Measurements from ENCODE around the gene B3GALT6. TPM values are rescaled to one million over a fixed set of nuclear protein-coding genes. Genes with fewer than 3 reads are reported as not detected.

B3GALT6 gene
- total RNA-seq, 2 donors from 2014 or later, result 11.3 to 16.0 TPM

- intact Hi-C loops (cut with DNase I), result no loop called here
- no peak for ATAC-seq
- DNase-seq, result no peak
These were observed 40.5 kb downstream of the B3GALT6 start for GRCh38 chr1:1272341-1273208.

GRCh38 chr1:1273209-1273511 is 41.1 kb downstream of the B3GALT6 start:
- no peak for DNase-seq
- peak in 1 of 2 donors; percentile 0 for ATAC-seq
- intact Hi-C loops (cut with DNase I), result no loop called here

GRCh38 chr1:1273512-1274298 is 41.7 kb downstream of the B3GALT6 start, which contains the start of gene UBE2J2:
UBE2J2 (minus strand) TSS chr1:1273854; CDS start chr1:1267992, 5,862 bp downstream.
- peak; percentile 97 for ATAC-seq

GRCh38 chr1:1274299-1274930 is 42.4 kb downstream of the B3GALT6 start:
- intact Hi-C loops (cut with DNase I), result no loop called here
- peak; percentile 1 to 3 for ATAC-seq
- DNase-seq, result no peak

More at GRCh38 chr1:1273512-1274298, 41.7 kb downstream of the B3GALT6 start, which contains the start of gene UBE2J2:
- intact Hi-C loops (cut with DNase I), result no loop called here
- peak; percentile 96 for DNase-seq

GRCh38 chr1:1274931-1275431 is 42.9 kb downstream of the B3GALT6 start:
- intact Hi-C loops (cut with DNase I), result no loop called here
- DNase-seq, result no peak
- ATAC-seq, result no peak

GRCh38 chr1:1275836-1276235 is 43.8 kb downstream of the B3GALT6 start:
- ATAC-seq, result no peak

GRCh38 chr1:1278620-1279019 is 46.6 kb downstream of the B3GALT6 start:
- intact Hi-C loops (cut with DNase I), result no loop called here
- ATAC-seq (no peak), DNase-seq (no peak)

More at GRCh38 chr1:1275836-1276235, 43.8 kb downstream of the B3GALT6 start:
- no peak for DNase-seq
- intact Hi-C loops (cut with DNase I), result no loop called here

GRCh38 chr1:1279028-1279427 is 47.0 kb downstream of the B3GALT6 start:
- no peak for DNase-seq

GRCh38 chr1:1280782-1281481 is 48.9 kb downstream of the B3GALT6 start:
- peak in 1 of 2 donors; percentile 4 for ATAC-seq
- intact Hi-C loops (cut with DNase I), result no loop called here
- DNase-seq, result no peak

More at GRCh38 chr1:1279028-1279427, 47.0 kb downstream of the B3GALT6 start:
- no peak for ATAC-seq
- intact Hi-C loops (cut with DNase I), result no loop called here

- intact Hi-C loops (cut with DNase I), result no loop called here
- DNase-seq (peak; percentile 68), ATAC-seq (peak; percentile 70 to 78)
These were observed 49.7 kb downstream of the B3GALT6 start for GRCh38 chr1:1281533-1282321.

GRCh38 chr1:1282998-1283397 is 51.0 kb downstream of the B3GALT6 start:
- intact Hi-C loops (cut with DNase I), result no loop called here
- DNase-seq, result no peak
- no peak for ATAC-seq

- intact Hi-C loops (cut with DNase I), result no loop called here
- DNase-seq (no peak), ATAC-seq (no peak)
These were observed 51.8 kb downstream of the B3GALT6 start for GRCh38 chr1:1283821-1284220.

Other genes with a start within 250 kb of the B3GALT6 start
- 10 to 100 TPM; 42.1 to 68.3 TPM for gene HES4, start 232.1 kb upstream of the B3GALT6 start, total RNA-seq
- 10 to 100 TPM; 13.4 to 42.3 TPM for gene ISG15, start 218.7 kb upstream of the B3GALT6 start, total RNA-seq
- gene AGRN, start 212.1 kb upstream of the B3GALT6 start, total RNA-seq, result 10 to 100 TPM; 14.8 to 25.7 TPM
- not detected for gene RNF223, start 157.9 kb upstream of the B3GALT6 start, total RNA-seq
- 1 to 10 TPM; 5.3 to 6.1 TPM for gene C1orf159, start 116.1 kb upstream of the B3GALT6 start, total RNA-seq
- not detected for gene TTLL10, start 58.4 kb upstream of the B3GALT6 start, total RNA-seq
- gene TNFRSF18, start 25.6 kb upstream of the B3GALT6 start, total RNA-seq, result under 1 TPM in 1 of 2 donors, not detected in 1; 0.44 TPM
- gene TNFRSF4, start 18.1 kb upstream of the B3GALT6 start, total RNA-seq, result 1 to 10 TPM; 1.2 to 1.6 TPM
- 100 to 1,000 TPM; 132 to 173 TPM for gene SDF4, start 236 bp upstream of the B3GALT6 start, total RNA-seq
- 1 to 10 TPM in 1 of 2 donors, not detected in 1; 1.5 TPM for gene C1QTNF12, start 14.5 kb downstream of the B3GALT6 start, total RNA-seq
- gene UBE2J2, start 41.6 kb downstream of the B3GALT6 start, total RNA-seq, result 10 to 100 TPM; 35.9 to 41.5 TPM
- 1 to 10 TPM; 3.5 to 4.1 TPM for gene SCNN1D, start 48.2 kb downstream of the B3GALT6 start, total RNA-seq
- gene ACAP3, start 75.7 kb downstream of the B3GALT6 start, total RNA-seq, result 10 to 100 TPM; 36.2 to 46.7 TPM
- 10 to 100 TPM; 11.4 to 12.2 TPM for gene PUSL1, start 76.4 kb downstream of the B3GALT6 start, total RNA-seq
- 10 to 100 TPM; 48.5 to 60.0 TPM for gene INTS11, start 92.4 kb downstream of the B3GALT6 start, total RNA-seq
- 10 to 100 TPM; 31.8 to 32.5 TPM for gene CPTP, start 92.6 kb downstream of the B3GALT6 start, total RNA-seq
- gene TAS1R3, start 99.0 kb downstream of the B3GALT6 start, total RNA-seq, result under 1 TPM; 0.44 to 0.65 TPM
- 10 to 100 TPM; 63.5 to 69.2 TPM for gene DVL1, start 117.2 kb downstream of the B3GALT6 start, total RNA-seq
- 10 to 100 TPM; 38.3 to 44.3 TPM for gene MXRA8, start 126.3 kb downstream of the B3GALT6 start, total RNA-seq
- 100 to 1,000 TPM; 184 to 199 TPM for gene AURKAIP1, start 143.0 kb downstream of the B3GALT6 start, total RNA-seq
- 10 to 100 TPM; 56.0 to 89.0 TPM for gene CCNL2, start 167.1 kb downstream of the B3GALT6 start, total RNA-seq
- 100 to 1,000 TPM; 112 to 134 TPM for gene MRPL20, start 175.1 kb downstream of the B3GALT6 start, total RNA-seq
- gene ANKRD65, start 189.0 kb downstream of the B3GALT6 start, total RNA-seq, result 1 to 10 TPM; 2.2 to 3.0 TPM
- gene VWA1, start 203.5 kb downstream of the B3GALT6 start, total RNA-seq, result 10 to 100 TPM; 24.9 to 66.4 TPM
- 1 to 10 TPM; 1.7 to 2.4 TPM for gene ATAD3C, start 217.5 kb downstream of the B3GALT6 start, total RNA-seq
- 1 to 10 TPM; 6.9 to 7.3 TPM for gene ATAD3B, start 239.5 kb downstream of the B3GALT6 start, total RNA-seq

Measured in left cardiac atrium (tissue), 4 donors.